ENCODE data around the gene SLC22A8.
"Not testable (repeated sequence)": the region's sequence is repeated elsewhere in the genome, so short reads cannot be mapped to it uniquely, and the experiment has no call there.

Gene SLC22A8, protein sequence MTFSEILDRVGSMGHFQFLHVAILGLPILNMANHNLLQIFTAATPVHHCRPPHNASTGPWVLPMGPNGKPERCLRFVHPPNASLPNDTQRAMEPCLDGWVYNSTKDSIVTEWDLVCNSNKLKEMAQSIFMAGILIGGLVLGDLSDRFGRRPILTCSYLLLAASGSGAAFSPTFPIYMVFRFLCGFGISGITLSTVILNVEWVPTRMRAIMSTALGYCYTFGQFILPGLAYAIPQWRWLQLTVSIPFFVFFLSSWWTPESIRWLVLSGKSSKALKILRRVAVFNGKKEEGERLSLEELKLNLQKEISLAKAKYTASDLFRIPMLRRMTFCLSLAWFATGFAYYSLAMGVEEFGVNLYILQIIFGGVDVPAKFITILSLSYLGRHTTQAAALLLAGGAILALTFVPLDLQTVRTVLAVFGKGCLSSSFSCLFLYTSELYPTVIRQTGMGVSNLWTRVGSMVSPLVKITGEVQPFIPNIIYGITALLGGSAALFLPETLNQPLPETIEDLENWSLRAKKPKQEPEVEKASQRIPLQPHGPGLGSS

DNA sequence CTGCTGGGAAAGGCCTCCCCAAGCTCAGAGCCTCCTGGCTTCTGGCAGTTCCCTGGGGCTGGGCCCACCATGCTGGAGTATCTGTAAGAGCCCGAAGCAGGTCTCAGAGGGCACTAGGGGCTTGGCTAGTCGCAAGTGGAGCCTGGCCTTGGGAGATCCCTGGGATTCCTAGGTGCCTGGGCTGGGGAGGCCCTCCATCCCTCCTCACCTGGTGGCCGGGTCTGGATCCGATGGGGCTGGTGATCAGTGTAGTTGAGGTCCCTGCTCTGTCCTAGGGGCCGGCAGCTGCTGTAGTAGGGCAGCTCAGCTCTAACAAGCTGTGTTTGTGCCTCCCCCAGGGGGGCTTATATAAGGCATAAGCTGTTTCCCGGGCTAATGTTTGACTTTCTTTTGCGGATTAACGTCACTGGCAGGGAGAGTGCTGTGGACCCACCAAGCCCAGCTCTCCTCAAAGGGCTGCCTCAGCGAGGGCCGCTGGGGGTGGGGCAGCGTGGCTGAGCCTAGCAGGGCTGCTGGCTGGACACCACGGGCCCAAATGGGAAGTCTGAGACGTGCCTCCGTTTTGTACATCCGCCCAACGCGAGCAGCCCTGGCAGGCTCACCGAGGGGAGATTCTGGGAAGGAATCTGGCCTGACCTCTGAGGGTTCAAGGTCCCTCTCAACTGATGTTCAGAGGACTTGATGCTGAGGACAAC, at the start of gene SLC22A8:
SLC22A8 (minus strand) TSS at position 321 of the 695 bp plus-strand sequence. CDS start 883 bp downstream, outside the sequence.
- no peak for DNase-seq

DNA sequence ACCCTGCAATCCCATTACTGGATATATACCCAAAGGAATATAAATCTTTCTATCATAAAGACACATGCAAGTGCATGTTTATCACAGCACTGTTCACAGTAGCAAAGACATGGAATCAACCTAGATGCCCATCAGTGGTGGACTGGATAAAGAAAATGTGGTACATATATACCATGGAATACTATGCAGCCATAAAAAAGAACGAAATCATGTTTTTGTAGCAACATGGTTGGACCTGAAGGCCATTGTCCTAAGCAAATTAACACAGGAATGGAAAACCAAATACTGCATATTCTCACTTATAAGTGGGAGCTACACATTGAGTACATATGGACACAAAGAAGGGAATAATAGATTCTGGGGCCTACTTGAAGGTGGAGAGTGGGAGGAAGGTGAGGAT, 30.6 kb upstream of the SLC22A8 start:
- not testable (repeated sequence) for DNase-seq

DNA sequence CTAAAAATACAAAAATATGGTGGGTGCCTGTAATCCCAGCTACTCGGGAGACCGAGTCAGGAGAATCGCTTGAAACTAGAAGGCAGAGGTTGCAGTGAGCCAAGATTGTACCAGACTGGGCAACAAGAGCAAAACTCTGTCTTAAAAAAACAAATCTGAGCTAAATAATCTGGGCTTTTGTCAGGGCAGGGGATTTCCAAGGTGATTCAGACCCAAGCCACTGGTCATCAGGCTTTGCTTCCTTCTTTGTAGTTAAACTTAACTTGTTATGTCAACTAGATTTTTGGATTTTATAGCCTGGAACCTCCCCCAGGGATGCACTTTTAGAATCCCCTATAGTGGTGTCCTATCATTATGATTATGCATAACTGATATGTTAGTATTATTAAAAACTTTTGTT, 27.0 kb upstream of the SLC22A8 start:
- DNase-seq, result no peak

DNA sequence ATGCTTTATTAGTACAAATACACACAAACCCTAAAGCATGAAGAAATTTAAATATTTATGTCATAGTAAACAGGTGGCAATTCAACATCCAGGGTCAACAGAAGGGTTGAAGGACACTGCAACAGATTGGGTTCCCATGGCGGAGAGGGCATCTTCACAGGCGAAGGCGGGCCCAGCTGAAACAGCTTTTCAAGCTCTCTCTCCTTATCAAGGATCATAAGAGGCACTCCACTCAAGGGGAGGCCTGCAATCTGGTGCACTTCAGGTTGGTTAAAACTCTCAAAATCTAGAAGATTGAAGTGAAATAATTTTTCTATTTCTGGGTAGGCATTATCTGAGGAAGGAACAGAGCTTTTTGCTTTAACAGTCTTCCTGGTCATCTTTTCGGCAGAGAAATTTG, 16.8 kb upstream of the SLC22A8 start:
- DNase-seq, result no peak

DNA sequence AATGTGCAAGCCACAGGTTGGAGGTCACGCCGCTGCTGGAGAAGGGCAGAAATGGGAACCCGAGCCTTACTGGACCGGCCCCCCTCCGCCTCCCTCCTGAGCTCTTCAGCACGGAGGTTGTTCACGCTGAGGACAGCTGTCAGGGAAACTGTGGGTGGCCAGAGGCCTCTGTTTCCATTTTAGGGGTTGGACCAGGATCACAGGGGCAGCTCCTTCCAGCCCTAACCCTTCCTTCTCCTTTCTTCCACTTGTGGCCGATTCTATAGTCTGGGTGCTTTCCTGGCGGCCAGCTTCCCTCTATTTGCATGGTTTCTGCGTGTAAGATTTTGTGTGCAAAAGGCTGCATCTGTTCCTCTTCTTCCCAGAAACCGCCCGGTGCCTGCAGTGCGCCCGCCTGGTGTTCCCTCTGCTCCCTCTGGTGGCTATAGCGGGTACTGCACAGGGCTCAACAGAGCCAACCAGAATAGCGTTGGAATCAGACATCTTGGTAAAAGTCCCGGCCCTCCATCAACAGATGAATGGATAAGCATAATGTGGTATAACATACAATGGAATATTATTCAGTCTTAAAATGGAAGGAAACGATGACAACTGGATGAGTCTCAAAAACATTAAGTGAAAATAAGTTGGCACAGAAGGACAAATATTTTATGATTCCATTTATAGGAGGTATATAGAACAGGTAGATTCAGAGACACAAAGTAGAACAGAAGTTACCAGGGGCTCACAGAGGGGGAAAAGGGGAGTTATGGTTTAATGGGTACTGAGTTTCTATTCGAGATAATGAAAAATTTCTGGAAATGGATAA, 8.4 kb upstream of the SLC22A8 start:
- DNase-seq, result peak; percentile 92

DNA sequence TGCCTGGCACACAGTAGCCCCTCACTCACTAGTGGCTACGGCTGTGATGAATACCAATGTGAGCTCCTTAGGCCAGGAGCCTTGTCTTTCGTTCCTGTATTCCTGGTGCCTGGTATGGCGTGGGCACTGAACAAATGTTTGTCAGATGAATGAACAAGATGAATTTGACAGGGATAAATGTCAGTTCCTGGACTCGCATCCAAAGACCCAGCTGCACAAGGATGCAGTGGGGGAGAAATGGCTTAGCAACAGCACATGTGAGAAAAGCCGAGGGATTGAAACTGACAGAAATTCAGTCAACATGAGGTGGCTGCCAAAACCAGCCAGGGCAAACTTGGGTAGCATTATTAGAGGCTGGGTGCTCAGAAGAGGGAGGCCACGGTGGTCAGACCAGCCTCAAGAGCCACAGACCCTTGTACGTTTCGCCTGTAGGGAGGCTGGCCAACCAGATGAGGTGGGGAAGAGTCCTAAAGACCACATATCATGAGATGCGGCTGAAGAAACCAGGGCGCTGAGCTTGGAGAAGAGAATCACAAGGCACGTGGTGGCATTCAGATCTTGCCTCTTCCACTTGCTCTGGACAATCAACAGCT, 7.7 kb upstream of the SLC22A8 start:
- no peak for DNase-seq

DNA sequence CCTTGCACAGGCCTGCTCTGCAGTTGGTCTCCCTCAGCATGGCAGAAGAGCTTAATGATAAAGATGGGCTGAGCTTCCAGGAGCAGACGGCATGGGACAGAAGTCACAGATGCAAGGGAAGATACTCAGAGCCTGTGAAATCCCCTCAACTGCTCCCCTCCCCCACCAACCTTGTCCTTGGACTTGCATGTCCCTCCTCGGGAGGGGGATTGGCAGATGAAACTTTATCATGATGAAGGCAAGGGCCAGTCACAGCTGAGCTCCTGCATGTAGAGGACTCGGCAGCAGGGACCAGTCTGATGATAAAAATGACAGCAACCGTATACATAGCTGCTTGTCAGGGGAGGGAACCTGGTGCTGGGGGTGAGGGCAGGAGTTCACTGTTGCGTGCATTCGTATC, 6.8 kb upstream of the SLC22A8 start:
- no peak for DNase-seq

DNA sequence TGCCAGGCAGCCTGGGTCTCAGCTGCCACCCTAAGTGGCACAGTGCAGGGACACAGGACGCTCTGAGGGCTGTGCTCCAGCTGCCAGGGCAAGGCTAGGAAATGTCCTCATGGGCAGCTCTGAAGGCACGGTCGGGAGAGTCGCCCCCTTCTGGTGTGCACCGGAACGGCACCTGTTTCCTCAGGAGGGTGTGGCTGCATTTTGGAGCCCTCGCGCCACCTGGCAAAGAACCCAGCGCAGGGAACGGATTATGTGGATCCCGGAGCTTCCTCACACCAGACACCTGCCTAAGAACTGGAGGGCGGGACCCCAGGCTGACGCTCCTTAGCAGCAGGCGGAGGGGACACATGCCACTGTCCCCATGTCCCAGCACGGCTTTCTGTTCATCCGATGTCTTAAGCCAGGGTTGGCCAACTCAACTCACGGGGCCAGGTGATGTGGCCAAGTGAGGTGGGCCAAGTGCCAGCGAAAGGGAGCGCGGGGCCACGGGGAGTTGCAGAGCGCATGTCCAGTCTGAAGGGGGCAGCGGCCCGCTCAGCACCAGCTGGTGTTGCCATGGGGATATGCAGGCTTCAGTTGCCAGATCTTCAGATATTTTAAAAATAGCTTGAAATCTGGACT, 5.1 kb upstream of the SLC22A8 start:
- DNase-seq, result peak; percentile 41 to 57

DNA sequence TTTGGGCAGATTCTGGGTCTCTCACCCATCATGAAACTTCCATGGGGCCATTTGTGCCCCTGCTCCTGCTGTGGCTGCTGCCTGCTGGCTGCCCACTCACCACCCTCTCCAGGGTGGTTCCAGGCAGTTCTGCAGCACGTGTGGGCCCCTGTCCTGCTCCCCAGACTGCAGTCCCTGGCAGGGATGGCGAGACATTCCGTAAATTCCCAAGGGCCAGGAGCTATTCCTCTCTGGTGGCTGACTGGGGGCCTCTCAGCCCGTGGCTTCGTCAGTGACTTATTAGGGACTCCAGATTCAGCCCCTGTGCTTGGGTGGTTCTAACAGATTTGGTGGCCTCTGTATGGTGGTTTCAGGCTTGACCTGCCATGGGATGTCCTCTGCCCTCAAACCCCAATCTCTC, 3.9 kb upstream of the SLC22A8 start:
- no peak for DNase-seq

DNA sequence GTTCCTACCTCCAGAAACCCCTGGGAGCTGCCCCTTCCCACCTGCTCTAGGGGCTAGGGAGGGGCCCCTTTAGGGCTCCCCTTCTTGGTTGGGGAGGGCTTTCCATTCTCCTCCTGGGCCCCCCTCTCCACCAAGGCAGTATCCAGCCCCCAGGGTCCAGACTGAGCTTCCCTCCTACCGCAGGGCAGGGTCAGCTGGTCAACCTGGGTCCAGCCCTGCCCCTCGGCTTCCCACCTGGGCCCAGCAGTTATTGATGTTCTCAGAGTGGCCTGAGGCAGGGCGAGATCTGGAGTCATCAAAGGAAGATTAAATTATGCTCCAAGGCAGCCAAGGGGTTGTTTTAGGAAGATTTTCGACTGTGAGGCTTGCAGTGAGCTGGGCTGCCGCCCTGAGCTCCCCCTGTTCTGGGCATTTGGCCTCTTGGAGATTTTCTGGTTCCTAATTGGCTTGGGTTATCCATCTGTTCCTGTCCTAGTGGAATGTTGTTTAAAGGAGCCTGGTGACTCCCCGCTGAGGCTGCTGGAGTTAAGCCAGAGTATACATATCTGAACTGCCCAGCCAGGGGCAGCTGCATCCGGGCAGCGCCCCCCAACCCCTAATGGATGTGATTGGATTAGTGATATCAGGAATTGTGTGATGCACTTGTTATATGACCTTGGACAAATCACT, 1.8 kb upstream of the SLC22A8 start:
- DNase-seq, result no peak

DNA sequence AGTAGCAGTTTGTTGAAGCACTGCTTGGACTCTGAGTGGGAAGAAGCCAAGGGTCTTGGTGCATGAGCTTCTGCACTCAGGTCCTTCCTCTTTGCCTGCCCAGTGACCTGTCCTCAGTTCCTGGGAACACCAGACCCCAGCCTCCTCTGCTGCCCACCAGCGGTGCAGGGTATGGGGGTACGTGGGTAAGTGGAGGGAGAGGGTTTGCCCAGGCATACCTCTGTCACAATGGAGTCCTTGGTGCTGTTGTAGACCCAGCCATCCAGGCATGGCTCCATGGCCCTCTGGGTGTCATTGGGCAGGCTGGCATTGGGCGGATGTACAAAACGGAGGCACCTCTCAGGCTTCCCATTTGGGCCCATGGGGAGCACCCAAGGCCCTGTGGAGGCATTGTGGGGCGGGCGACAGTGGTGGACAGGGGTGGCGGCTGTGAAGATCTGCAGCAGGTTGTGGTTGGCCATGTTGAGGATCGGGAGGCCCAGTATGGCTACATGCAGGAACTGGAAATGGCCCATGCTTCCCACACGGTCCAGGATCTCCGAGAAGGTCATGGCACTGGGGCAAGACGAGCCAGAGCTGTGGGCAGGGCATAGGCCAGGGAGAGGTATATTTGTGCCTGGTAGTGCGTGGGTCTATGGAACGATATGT, 1.1 kb downstream of the SLC22A8 start:
- DNase-seq, result no peak

DNA sequence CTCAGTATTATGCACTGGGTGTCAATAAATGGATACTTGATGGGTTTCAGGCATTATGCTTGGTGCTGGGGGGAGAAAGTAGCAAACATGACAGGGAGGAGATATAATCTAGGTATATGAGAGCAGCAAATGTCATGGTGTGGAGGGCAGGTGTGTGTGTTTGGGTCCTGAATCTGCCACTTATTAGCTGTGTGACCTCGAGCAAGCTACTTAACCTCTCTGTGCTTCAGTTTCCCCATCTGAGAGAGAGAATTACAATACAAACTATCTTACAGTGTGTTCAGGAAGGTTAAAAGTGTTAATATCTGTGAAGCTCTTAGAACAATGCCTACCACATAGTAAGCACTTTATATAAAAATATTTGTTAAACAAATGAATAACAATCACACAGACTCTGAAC, 2.8 kb downstream of the SLC22A8 start:
- DNase-seq, result no peak

DNA sequence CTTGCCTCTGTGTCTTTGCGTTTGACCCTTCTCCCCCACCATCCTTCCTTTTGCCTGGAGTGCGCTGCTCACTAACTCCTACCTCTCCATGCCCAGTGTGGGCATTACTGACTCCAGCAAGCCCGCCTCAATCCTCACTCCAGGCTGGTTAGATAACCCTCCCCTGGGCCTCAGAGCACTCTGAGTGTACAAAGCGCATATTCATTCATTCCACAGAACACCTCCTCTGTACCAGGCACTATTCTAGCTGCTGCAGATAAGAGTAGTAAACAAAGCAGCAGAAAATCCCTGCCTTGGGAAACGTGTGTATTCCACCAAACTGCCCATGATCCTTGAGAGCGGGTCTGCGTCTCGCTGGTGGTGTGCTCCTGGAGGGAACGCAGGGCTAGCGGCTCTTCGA, 3.2 kb downstream of the SLC22A8 start:
- DNase-seq, result no peak

DNA sequence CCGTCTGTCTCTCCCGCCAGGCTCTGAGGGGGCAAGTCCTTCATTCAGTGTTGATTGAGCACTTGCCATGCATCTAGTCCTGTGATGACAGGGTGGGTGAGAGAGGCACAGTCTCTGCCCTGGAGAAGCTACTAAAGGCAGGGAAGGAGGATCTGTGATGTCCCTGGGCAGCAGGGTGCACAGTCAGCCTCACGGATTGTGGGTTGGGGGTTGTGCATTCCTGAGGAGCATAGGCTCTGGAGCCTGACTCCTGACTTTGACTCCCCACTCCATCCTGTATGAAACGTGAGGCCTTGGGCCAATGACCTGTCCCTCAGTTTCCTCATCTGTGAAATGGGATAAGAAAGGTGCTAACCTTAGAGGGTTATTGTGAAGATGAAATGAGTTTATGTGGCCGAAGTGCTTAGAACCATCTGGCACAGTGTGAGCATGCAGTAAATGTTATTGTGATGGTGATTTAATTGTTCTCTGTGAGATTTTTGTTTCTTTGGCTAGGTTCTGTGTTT, 4.7 kb downstream of the SLC22A8 start:
- DNase-seq, result no peak

DNA sequence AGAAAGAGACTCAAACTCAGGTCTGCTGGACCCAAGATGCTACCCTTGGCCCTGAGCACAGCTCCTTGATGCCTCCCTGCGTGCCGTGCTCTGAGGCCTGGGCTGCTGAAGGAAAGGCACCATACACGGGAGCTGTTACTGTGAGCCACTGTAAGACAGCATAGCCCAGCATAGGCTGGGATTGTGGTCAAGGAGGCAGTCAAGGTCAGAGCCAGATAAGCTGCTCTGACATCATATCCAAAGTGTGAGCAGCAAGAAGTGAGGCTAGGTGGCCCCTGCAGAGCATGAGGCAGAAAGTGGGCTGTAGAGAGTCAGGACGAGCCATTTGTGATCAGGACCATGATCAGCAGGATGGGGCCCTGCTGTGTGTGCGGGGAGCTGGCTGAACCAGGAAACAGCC, 7.7 kb downstream of the SLC22A8 start:
- DNase-seq, result no peak

DNA sequence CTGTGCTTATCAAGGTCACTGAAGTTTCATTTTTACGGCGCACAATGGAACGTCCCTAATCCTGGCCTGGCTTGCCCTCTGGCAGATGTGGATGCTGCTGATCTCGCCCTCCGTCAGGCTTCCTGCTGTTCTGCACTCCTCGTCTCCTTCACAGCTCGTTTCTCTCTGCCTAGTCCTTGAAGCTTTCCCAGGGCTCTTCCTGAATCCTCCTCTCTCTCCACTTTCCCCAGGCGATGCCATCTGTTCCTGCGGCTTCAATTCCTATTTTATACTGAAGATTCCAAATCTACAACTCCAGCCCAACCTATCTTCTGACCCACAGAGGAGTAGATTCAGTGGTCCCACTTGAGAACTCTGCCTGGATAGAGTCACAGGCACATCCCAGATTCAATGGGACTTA, 14.2 kb downstream of the SLC22A8 start:
- DNase-seq, result no peak

DNA sequence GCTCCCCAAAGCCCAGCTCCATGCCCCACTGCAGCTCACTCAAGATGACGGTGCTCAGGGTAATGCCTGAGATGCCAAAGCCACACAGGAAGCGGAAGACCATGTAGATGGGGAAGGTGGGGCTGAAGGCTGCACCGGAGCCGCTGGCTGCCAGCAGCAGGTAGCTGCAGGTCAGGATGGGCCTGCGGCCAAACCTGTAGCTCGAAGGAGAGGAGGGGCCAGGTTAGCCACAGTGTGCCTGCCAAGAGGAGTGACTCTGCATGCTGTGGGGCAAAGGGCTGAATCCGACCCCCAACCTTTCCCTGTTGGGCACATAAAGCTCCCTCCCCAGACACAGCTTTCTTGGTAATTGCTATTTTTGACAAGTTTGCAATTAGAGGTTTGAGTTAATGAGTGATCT, 16.0 kb downstream of the SLC22A8 start:
- DNase-seq, result no peak

DNA sequence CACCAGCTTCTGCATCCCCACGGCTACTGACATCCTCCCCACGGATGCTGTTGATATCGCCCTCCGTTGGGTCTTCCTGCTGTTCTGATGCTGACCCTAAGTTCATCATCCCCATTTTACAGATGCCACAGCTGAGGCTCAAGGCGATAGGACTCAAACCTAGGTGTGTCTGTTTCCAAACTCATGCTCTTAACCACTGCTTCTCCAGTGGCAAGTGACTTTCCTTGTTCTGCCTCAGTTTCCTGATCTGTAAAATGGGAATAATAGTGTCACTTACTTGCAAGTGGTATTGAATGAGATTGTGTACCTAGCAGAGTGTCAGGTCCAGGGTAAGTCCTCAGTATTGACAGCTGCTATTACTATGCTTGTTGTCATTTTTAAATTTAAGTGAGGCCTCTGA, 16.5 kb downstream of the SLC22A8 start:
- no peak for DNase-seq

DNA sequence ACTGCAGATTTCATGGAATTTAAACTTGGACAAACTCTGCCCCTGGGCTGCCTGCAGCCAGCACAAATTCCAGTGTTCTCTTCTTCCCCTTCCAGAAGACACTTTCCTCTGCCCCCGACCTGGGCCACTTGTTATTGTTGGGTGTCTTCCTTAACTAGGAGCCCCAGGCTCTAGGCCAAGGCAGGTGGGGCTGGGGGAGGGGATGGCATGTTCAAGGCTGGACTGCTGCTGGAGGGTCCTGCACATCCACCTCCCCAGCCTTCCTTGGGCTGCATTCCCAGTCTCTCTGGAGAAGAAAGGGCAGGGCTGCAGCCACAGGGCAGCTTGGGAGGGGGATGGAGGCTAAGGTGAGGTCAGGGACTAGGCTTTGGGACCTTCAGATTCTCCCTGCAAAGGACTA, 19.4 kb downstream of the SLC22A8 start:
- DNase-seq, result no peak

DNA sequence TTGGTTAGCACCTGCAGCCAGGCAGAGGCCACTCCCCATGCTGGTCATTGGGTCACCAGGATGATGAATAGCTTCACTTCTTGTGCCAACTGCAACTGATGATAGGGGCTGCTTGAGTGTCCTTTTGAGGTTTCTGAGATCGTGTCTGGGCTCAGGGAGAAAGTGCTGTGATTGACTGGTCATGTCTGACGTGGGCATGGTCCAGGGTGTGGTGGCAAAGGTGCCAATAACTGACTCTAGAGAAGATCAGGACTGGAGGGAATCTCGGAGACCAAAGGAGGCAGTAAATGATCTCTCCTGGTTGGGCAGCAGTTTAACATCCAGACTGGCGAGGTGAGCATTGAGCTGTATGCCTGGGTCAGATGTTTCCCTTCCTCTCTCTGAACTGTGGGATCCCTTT, 20.9 kb downstream of the SLC22A8 start:
- DNase-seq, result no peak

DNA sequence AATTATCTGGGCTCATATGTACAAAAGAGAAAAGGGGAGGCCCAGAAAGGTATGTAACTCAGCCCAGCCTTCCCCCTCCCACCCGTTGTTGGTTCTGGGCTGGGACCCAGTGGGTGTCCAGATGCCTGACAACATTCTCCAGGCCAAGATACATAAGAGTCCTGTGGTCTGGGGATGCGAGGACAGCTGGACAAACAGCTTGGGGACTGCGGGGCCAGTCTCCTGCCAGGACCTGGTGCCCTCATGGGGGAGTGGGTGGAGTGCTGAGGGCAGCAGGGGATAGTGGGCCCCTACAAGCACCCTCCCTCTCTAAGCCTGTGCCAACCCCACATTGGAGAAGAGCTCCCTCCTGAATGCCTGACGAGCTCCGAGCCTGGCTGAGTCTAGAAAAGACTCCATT, 27.4 kb downstream of the SLC22A8 start:
- no peak for DNase-seq
